ENCODE results near the gene ORC5. TPM values are rescaled to one million over a fixed set of nuclear protein-coding genes. Genes with fewer than 3 reads are reported as not detected.

The ORC5 gene
- total RNA-seq, 1 donor from 2014 or later: 16.7 TPM

- H3K36me3 ChIP-seq (ENCODE audit: control insufficient read depth, insufficient read depth, low read length): no peaks in the 10 kb centered on the region
- TF ChIP-seq, protein P1, sequence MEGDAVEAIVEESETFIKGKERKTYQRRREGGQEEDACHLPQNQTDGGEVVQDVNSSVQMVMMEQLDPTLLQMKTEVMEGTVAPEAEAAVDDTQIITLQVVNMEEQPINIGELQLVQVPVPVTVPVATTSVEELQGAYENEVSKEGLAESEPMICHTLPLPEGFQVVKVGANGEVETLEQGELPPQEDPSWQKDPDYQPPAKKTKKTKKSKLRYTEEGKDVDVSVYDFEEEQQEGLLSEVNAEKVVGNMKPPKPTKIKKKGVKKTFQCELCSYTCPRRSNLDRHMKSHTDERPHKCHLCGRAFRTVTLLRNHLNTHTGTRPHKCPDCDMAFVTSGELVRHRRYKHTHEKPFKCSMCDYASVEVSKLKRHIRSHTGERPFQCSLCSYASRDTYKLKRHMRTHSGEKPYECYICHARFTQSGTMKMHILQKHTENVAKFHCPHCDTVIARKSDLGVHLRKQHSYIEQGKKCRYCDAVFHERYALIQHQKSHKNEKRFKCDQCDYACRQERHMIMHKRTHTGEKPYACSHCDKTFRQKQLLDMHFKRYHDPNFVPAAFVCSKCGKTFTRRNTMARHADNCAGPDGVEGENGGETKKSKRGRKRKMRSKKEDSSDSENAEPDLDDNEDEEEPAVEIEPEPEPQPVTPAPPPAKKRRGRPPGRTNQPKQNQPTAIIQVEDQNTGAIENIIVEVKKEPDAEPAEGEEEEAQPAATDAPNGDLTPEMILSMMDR (IDR thresholded peaks at IDR 0.05; ENCODE audit: insufficient read depth, low read length, poor library complexity, severe bottlenecking): no peak
- no peak overlapping the region for H3K4me3 ChIP-seq (ENCODE audit: low read depth, low read length)
- no peaks in the 10 kb centered on the region for H3K27me3 ChIP-seq (ENCODE audit: control insufficient read depth, insufficient read depth, low read length)
- no peak for DNase-seq (ENCODE audit: low read depth)
Measured at GRCh38 chr7:104124893-104125477, 82.8 kb downstream of the ORC5 start.

GRCh38 chr7:104124469-104124868 is 83.3 kb downstream of the ORC5 start:
- Histone ChIP-seq H3K36me3 (ENCODE audit: control insufficient read depth, insufficient read depth, low read length) (no peaks in the 10 kb centered on the region), H3K4me3 (ENCODE audit: low read depth, low read length) (no peak overlapping the region), H3K27me3 (ENCODE audit: control insufficient read depth, insufficient read depth, low read length) (no peaks in the 10 kb centered on the region)
- TF ChIP-seq, protein P1 (IDR thresholded peaks at IDR 0.05; ENCODE audit: insufficient read depth, low read length, poor library complexity, severe bottlenecking): no peak
- DNase-seq (ENCODE audit: low read depth): no peak

DNA sequence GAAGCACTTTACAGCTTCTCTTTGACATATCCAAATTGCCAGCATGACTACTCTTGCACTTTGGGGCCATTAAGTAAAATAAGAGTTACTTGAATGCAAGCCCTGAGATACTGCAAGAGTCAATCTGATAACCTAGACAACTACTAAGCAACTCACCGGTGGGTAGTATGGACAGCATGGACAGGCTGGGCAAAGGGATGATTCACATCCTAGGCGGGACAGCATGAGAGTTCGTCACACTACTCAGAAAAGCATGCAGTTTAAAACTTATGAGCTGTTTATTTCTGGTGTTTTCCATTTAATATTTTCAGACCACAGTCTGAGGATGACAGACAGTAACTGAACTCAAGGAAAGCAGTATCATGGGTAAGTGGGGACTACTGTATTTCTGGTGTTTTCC is 84.0 kb downstream of the ORC5 start:
- TF ChIP-seq, protein P1 (IDR thresholded peaks at IDR 0.05; ENCODE audit: insufficient read depth, low read length, poor library complexity, severe bottlenecking): no peak
- Histone ChIP-seq H3K36me3 (ENCODE audit: control insufficient read depth, insufficient read depth, low read length) (no peaks in the 10 kb centered on the region), H3K4me3 (ENCODE audit: low read depth, low read length) (no peak overlapping the region), H3K27me3 (ENCODE audit: control insufficient read depth, insufficient read depth, low read length) (no peaks in the 10 kb centered on the region)
- no peak for DNase-seq (ENCODE audit: low read depth)

DNA sequence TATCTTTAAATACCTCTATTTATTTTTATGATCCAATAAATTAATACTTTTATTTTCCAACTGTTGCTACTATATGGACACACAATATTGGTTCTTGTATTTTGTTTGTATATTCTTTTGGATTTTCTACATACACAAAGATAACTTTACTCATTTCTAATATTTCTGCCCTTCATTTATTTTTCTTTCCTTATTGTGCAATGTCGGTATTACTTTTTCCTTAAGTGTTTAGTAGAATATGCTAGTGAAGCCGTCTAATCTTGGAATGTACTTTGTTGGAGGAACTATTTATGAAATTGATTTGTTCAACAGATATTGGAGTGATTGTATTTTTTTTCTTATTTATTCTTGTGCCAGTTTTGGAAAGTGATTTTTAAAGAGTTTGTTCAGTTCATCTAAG is 94.0 kb downstream of the ORC5 start:
- TF ChIP-seq, protein P1 (IDR thresholded peaks at IDR 0.05; ENCODE audit: insufficient read depth, low read length, poor library complexity, severe bottlenecking): no peak
- no peak for DNase-seq (ENCODE audit: low read depth)
- Histone ChIP-seq H3K36me3 (ENCODE audit: control insufficient read depth, insufficient read depth, low read length) (no peaks in the 10 kb centered on the region), H3K4me3 (ENCODE audit: low read depth, low read length) (no peak overlapping the region), H3K27me3 (ENCODE audit: control insufficient read depth, insufficient read depth, low read length) (no peaks in the 10 kb centered on the region)

DNA sequence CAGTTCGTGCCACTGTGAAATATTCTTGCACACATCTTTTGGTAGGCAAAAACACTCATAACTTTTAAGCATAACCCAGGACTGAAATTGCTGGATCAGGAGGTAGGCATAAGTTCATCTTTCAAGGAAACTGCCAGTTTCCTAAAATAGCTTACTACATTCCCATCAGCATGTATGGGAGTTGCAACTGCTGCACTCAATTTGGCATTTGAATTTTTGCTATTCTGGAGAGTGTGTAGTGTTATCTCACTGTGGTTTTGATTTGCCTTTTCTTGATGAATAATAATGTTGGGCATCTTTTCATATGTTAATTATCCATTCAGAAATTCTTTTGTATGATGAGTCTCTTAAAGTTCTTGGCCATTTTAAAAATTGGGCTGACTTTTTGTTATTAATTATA is 95.2 kb downstream of the ORC5 start:
- TF ChIP-seq, protein P1 (IDR thresholded peaks at IDR 0.05; ENCODE audit: insufficient read depth, low read length, poor library complexity, severe bottlenecking): no peak
- no peaks in the 10 kb centered on the region for H3K27me3 ChIP-seq (ENCODE audit: control insufficient read depth, insufficient read depth, low read length)
- H3K36me3 ChIP-seq (ENCODE audit: control insufficient read depth, insufficient read depth, low read length): no peaks in the 10 kb centered on the region
- DNase-seq (ENCODE audit: low read depth): no peak
- H3K4me3 ChIP-seq (ENCODE audit: low read depth, low read length): no peak overlapping the region

DNA sequence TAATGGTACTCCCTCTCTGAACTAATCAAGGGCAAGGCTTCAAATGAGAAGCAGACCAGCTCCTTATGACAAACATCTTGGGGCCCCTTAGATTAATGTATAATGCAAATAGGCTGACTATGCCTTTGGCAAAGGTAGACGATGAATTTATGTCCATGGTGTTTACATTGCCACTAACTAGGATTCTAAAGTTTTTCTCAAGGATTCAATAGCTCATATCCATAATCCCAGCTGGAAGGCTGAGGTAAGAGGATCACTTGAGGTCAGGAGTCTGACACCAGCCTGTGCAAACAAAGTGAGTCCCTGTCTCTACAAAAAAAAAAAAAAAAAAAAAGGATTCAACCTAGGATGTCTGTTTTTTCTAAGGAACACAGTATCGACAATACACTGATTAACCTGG is 96.5 kb downstream of the ORC5 start:
- TF ChIP-seq, protein P1 (IDR thresholded peaks at IDR 0.05; ENCODE audit: insufficient read depth, low read length, poor library complexity, severe bottlenecking): no peak
- Histone ChIP-seq H3K36me3 (ENCODE audit: control insufficient read depth, insufficient read depth, low read length) (no peaks in the 10 kb centered on the region), H3K27me3 (ENCODE audit: control insufficient read depth, insufficient read depth, low read length) (no peaks in the 10 kb centered on the region), H3K4me3 (ENCODE audit: low read depth, low read length) (no peak overlapping the region)
- DNase-seq (ENCODE audit: low read depth): no peak

Data from kidney epithelial cell (primary cell).